OCI-LY7 (cell line): ENCODE data around the gene MNS1. TPM values are rescaled to one million over a fixed set of nuclear protein-coding genes. Genes with fewer than 3 reads are reported as not detected.

Experiments used
- BruUV-seq: library from RNA; stranded (reverse); fragments of 400-500 nt; replicated peaks from 2 replicates; lab custom pipeline; 2021; lab: Mats Ljungman, UMichigan
- CTCF ChIA-PET: fragments of 300-600 bp; sonication (Branson Sonifier 250); formaldehyde crosslinking; loops from one replicate; lab custom pipeline; 2022; ENCODE audit warnings: antibody characterized with exemption; ENCODE audit not compliant: unreplicated experiment; lab: Charles Lee
- POLR2A ChIA-PET: fragments of 300-600 bp; sonication (Branson Sonifier 250); formaldehyde crosslinking; loops from one replicate; lab custom pipeline; 2022; ENCODE audit warnings: antibody characterized with exemption; lab: Charles Lee
- DNase-seq: peaks from one replicate; pipeline ENCODE4 v3.0.0-alpha.2; 2015; ENCODE audit warnings: low spot score
- H2AFZ ChIP-seq: fragments of 200-600 bp; sonication (generic), shearing (Covaris generic); 2 replicates; pipeline ENCODE4 v1.6.1; 2014; ENCODE audit warnings: mild to moderate bottlenecking, antibody characterized with exemption, low read length, moderate library complexity
- H3K27ac ChIP-seq: fragments of 200-600 bp; sonication (generic); 2 replicates; pipeline ENCODE4 v1.5.1; 2014; ENCODE audit warnings: mixed run types, low read depth, mild to moderate bottlenecking, moderate library complexity, low read length, inconsistent platforms; ENCODE audit not compliant: poor library complexity, severe bottlenecking
- H3K36me3 ChIP-seq: fragments of 200-600 bp; sonication (generic); 2 replicates; pipeline ENCODE4 v1.6.1; 2014; ENCODE audit warnings: mild to moderate bottlenecking, antibody characterized with exemption, low read length, moderate library complexity, mixed read lengths; ENCODE audit not compliant: insufficient read depth
- H3K4me1 ChIP-seq: fragments of 200-600 bp; sonication (generic); 2 replicates; pipeline ENCODE4 v1.5.1; 2014; ENCODE audit warnings: mild to moderate bottlenecking, low read length; ENCODE audit not compliant: insufficient read depth, poor library complexity, severe bottlenecking
- H3K4me2 ChIP-seq: fragments of 200-600 bp; sonication (generic); 2 replicates; pipeline ENCODE4 v1.6.1; 2014; ENCODE audit warnings: mild to moderate bottlenecking, low read length
- H3K4me3 ChIP-seq: fragments of 200-600 bp; sonication (generic); 2 replicates; pipeline ENCODE4 v1.5.1; 2014; ENCODE audit warnings: mild to moderate bottlenecking, low read depth, low read length; ENCODE audit not compliant: poor library complexity, severe bottlenecking
- H3K79me2 ChIP-seq: fragments of 200-600 bp; sonication (generic); 2 replicates; pipeline ENCODE4 v1.6.1; 2016; ENCODE audit warnings: low read depth, mild to moderate bottlenecking, low read length, moderate library complexity, mixed read lengths; ENCODE audit not compliant: insufficient read depth
- H3K9me2 ChIP-seq: fragments of 200-600 bp; sonication (generic); 2 replicates; pipeline ENCODE4 v1.6.1; 2016; ENCODE audit warnings: mild to moderate bottlenecking, low read length, mixed read lengths; ENCODE audit not compliant: insufficient read depth
- H3K9me3 ChIP-seq: fragments of 200-600 bp; sonication (generic); 2 replicates; pipeline ENCODE4 v1.6.1; 2014; ENCODE audit warnings: mild to moderate bottlenecking, mixed run types, low read length, mixed read lengths
- H4K20me1 ChIP-seq: fragments of 200-600 bp; sonication (generic); 2 replicates; pipeline ENCODE4 v1.6.1; 2014; ENCODE audit warnings: mild to moderate bottlenecking, antibody characterized with exemption, low read length, moderate library complexity, mixed read lengths; ENCODE audit not compliant: insufficient read depth
- CTCF ChIP-seq: fragments of 200-600 bp; sonication (generic); conservative IDR thresholded peaks from 2 replicates; pipeline ENCODE4 v1.5.1; 2014; ENCODE audit warnings: mild to moderate bottlenecking, antibody characterized with exemption, low read length, moderate library complexity, mixed read lengths
- EZH2phosphoT487 ChIP-seq: fragments of 200-600 bp; sonication (generic); IDR thresholded peaks from 2 replicates; pipeline ENCODE4 v1.6.1; 2018; ENCODE audit warnings: low read depth, borderline replicate concordance, mild to moderate bottlenecking, mixed run types, antibody characterized with exemption, low read length, moderate library complexity, mixed read lengths
- intact Hi-C: fragments of 100-400 bp; cut with micrococcal nuclease; formaldehyde crosslinking; loops from one replicate; pipeline ENCODE4 v1.10.0; 2022; ENCODE audit not compliant: unreplicated experiment
- total RNA-seq, 2 experiments: library from RNA; depleted of rRNA in 1 of 2; stranded (reverse); fragments of >200 nt in 1 of 2; shearing (Covaris generic) in 1 of 2; gene quantifications; 2 replicates each; pipeline ENCODE4 v1.2.3, GENCODE V29; 2014 to 2022

The MNS1 gene
- total RNA-seq, 2 experiments from 2014 or later: 1.8 TPM

- Histone ChIP-seq H3K27ac (no peak overlapping the region), H3K36me3 (peaks cover 49% of the 10 kb centered on the region), H3K4me1 (no peaks in the 10 kb centered on the region), H3K9me2 (no peaks in the 10 kb centered on the region), H2AFZ (no peak overlapping the region), H3K9me3 (no peaks in the 10 kb centered on the region), H4K20me1 (no peaks in the 10 kb centered on the region), H3K4me2 (no peak overlapping the region), H3K4me3 (no peak overlapping the region), H3K79me2 (no peaks in the 10 kb centered on the region)
- no peak for DNase-seq
- POLR2A ChIA-PET: interaction anchor here (0.7 kb wide), 2 partner anchors 178 to 206 kb away, joined by 3 read pairs; no protein-coding TSS in a partner anchor
- TF ChIP-seq EZH2phosphoT487: no peak
- TF ChIP-seq CTCF: no peak
- intact Hi-C loops: no loop called here
- CTCF ChIA-PET: no interaction called here
- BruUV-seq: no TSS peak
Observed at GRCh38 chr15:56432304-56432703, 32.6 kb downstream of the MNS1 start.

DNA sequence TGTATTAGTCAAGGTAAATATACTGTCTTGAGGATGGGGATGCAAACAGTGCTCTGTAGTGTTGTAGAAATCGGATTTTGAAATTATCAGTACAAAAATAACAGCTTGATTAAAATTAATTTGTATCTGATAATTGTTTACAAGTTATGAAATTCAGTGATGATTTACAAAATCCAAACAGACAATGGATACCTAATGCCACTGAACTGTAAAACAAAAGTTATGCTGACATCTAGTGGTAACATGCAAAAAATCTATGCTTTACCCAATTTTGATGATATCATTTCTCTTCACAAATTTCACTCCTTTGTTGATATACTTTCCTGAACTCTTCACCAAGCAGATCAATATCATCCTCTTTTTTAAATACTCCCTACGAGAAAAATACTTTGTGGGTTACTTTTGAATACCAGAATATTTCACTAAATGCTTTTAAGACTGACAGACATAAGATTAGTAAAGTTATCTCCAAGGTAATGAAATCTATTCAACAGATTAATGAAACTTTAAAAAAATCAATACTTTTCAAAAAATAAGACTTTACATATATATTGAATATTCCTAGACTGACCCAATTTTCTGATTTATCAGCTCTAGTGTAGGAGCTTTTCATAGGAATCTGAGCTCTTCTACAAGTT is 36.0 kb downstream of the MNS1 start:
- Histone ChIP-seq H3K27ac (no peak overlapping the region), H3K4me3 (no peak overlapping the region), H3K4me2 (no peak overlapping the region), H3K79me2 (no peaks in the 10 kb centered on the region), H3K36me3 (peaks cover 53% of the 10 kb centered on the region), H2AFZ (no peak overlapping the region), H4K20me1 (no peaks in the 10 kb centered on the region), H3K9me3 (0 out of 2 replicates have a peak, but pooled peaks cover 10% of the 10 kb centered on the region), H3K4me1 (peaks cover 3% of the 10 kb centered on the region), H3K9me2 (no peaks in the 10 kb centered on the region)
- intact Hi-C loops: loop anchor here (1.0 to 5.0 kb wide), 5 partner anchors 62 to 437 kb away; partner anchors contain the start of genes NEDD4 and TEX9
- TF ChIP-seq CTCF (peak; percentile 91), EZH2phosphoT487 (no peak)
- ChIA-PET POLR2A (interaction anchor here (0.7 to 1.5 kb wide), 5 partner anchors 105 to 184 kb away, joined by 3 to 4 read pairs (median 3); no protein-coding TSS in a partner anchor), CTCF (interaction anchor here (0.8 to 1.2 kb wide), 2 partner anchors 178 to 180 kb away, joined by 3 to 5 read pairs; no protein-coding TSS in a partner anchor)
- DNase-seq: peak; percentile 68
- no TSS peak for BruUV-seq

DNA sequence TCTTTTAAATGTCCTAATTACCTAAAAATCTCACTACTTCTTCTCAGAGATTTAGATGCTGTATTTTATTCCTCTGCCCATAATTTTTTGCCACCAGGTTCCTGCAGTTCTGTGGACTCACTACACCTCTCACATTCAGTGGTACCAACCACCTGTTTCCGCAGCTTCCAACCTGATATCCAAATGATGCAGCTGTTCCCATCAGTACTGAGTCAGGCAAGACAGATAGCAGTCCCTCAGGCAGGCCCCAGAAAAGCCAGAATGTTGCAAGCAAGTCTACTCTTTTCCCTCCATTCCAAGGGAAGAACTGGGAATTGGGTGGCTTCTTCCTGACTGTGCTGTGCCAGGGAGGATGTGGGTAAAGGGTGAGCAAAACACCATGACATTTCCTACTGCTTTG is 39.0 kb downstream of the MNS1 start:
- no peak overlapping the region for H2AFZ ChIP-seq
- no peaks in the 10 kb centered on the region for H3K9me2 ChIP-seq
- no peak for DNase-seq
- H4K20me1 ChIP-seq: no peaks in the 10 kb centered on the region
- H3K79me2 ChIP-seq: no peaks in the 10 kb centered on the region
- H3K27ac ChIP-seq: no peak overlapping the region
- ChIA-PET CTCF (no interaction called here), POLR2A (interaction anchor here (0.6 to 1.8 kb wide), 4 partner anchors 9 to 1009 kb away, joined by 3 to 10 read pairs (median 3); no protein-coding TSS in a partner anchor)
- H3K9me3 ChIP-seq: 0 out of 2 replicates have a peak, but pooled peaks cover 10% of the 10 kb centered on the region
- intact Hi-C loops: loop anchor here (5.0 kb wide), 2 partner anchors 59 to 434 kb away; partner anchors contain the start of genes NEDD4 and TEX9
- no peak overlapping the region for H3K4me2 ChIP-seq
- H3K36me3 ChIP-seq: peaks cover 56% of the 10 kb centered on the region
- H3K4me1 ChIP-seq: peaks cover 3% of the 10 kb centered on the region
- no TSS peak for BruUV-seq
- no peak overlapping the region for H3K4me3 ChIP-seq
- TF ChIP-seq CTCF: no peak
- TF ChIP-seq EZH2phosphoT487: no peak
